Bronchial epithelial cell (primary cell): ENCODE data around the gene GREM2. TPM values are rescaled to one million over a fixed set of nuclear protein-coding genes. Genes with fewer than 3 reads are reported as not detected.
A peak's percentile ranks its signal among the peaks of the same experiment; 100 is the strongest.

ENCODE experiments used
- DNase-seq: peaks from one replicate; pipeline ENCODE4 v3.0.0-alpha.2; 2010; ENCODE audit warnings: low read depth
- FAIRE-seq: peaks from 2 replicates; lab custom pipeline; 2011; peaks lifted over from hg19 to GRCh38; lab: Jason Lieb, UNC
- H3K27me3 ChIP-seq: 2 replicates; pipeline ENCODE4 v1.5.1; 2011; ENCODE audit warnings: low read length; ENCODE audit not compliant: control insufficient read depth, insufficient read depth
- H3K36me3 ChIP-seq: 2 replicates; pipeline ENCODE4 v1.5.1; 2011; ENCODE audit warnings: low read length; ENCODE audit not compliant: control insufficient read depth, insufficient read depth
- H3K4me3 ChIP-seq: 2 replicates; pipeline ENCODE4 v1.5.1; 2011; ENCODE audit warnings: mild to moderate bottlenecking, low read depth, low read length, control low read depth
- CTCF ChIP-seq: IDR thresholded peaks from 2 replicates; pipeline ENCODE4 v1.5.1; 2011; ENCODE audit warnings: mild to moderate bottlenecking, moderate library complexity, low read length, control low read depth, inconsistent platforms; ENCODE audit not compliant: insufficient read depth, severe bottlenecking
- total RNA-seq: library from RNA; depleted of rRNA; stranded (reverse); fragments of >200 nt; gene quantifications from 2 replicates; pipeline ENCODE4 v1.2.1, GENCODE V29; 2014

GREM2 gene
- total RNA-seq, 1 donor from 2014 or later: not detected

- Histone ChIP-seq H3K36me3 (no peaks in the 10 kb centered on the region), H3K4me3 (no peak overlapping the region), H3K27me3 (peaks cover 3% of the 10 kb centered on the region)
- FAIRE-seq (no peak), DNase-seq (peak; percentile 24)
- TF ChIP-seq CTCF: peak; percentile 31
Observed at GRCh38 chr1:240608707-240609106, 3.2 kb downstream of the GREM2 start.

- no peak for FAIRE-seq
- no peaks in the 10 kb centered on the region for H3K36me3 ChIP-seq
- no peak for DNase-seq
- TF ChIP-seq CTCF: no peak
- peaks cover 3% of the 10 kb centered on the region for H3K27me3 ChIP-seq
- no peak overlapping the region for H3K4me3 ChIP-seq
Observed at GRCh38 chr1:240607006-240607405, 4.9 kb downstream of the GREM2 start.

- Histone ChIP-seq H3K4me3 (no peak overlapping the region), H3K27me3 (no peaks in the 10 kb centered on the region), H3K36me3 (no peaks in the 10 kb centered on the region)
- DNase-seq (peak; percentile 8), FAIRE-seq (no peak)
- no peak for TF ChIP-seq CTCF
Observed at GRCh38 chr1:240602189-240602588, 9.8 kb downstream of the GREM2 start.

- TF ChIP-seq CTCF: no peak
- H3K36me3 ChIP-seq: no peaks in the 10 kb centered on the region
- DNase-seq (no peak), FAIRE-seq (no peak)
- no peaks in the 10 kb centered on the region for H3K27me3 ChIP-seq
- no peak overlapping the region for H3K4me3 ChIP-seq
Observed at GRCh38 chr1:240599830-240600229, 12.1 kb downstream of the GREM2 start.

- H3K36me3 ChIP-seq: no peaks in the 10 kb centered on the region
- FAIRE-seq (no peak), DNase-seq (no peak)
- H3K4me3 ChIP-seq: no peak overlapping the region
- TF ChIP-seq CTCF: no peak
- no peaks in the 10 kb centered on the region for H3K27me3 ChIP-seq
Observed at GRCh38 chr1:240599299-240599698, 12.7 kb downstream of the GREM2 start.
